Breast epithelium (tissue), 3 donors: ENCODE measurements around the gene ZNF331.

Source experiments
- CTCF ChIP-seq, 3 donors: fragments of 450-650 bp; IDR thresholded peaks; one replicate each; pipeline ENCODE4 v1.5.1; 2016 to 2017; ENCODE audit warnings: antibody characterized with exemption in 3 of 3, mild to moderate bottlenecking in 3 of 3, moderate library complexity in 3 of 3
- POLR2A ChIP-seq: fragments of 450-650 bp; IDR thresholded peaks from one replicate; pipeline ENCODE4 v1.6.1; 2016; ENCODE audit warnings: antibody characterized with exemption, mild to moderate bottlenecking, moderate library complexity

DNA sequence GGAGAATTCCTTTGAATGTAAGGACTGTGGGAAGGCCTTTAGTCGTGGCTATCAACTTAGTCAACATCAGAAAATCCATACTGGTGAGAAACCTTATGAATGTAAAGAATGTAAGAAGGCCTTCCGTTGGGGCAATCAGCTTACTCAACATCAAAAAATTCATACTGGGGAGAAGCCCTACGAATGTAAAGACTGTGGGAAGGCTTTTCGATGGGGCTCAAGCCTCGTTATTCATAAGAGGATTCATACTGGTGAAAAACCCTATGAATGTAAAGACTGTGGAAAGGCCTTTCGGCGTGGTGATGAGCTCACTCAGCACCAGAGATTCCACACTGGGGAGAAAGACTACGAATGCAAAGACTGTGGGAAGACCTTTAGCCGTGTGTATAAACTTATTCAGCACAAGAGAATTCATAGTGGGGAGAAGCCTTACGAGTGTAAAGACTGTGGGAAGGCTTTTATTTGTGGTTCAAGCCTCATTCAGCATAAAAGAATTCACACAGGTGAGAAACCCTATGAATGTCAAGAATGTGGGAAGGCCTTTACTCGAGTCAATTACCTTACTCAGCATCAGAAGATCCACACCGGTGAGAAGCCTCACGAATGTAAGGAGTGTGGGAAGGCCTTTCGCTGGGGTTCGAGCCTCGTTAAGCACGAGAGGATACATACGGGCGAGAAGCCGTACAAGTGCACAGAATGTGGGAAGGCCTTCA is 39.2 kb downstream of the ZNF331 start:
- TF ChIP-seq POLR2A: no peak
- TF ChIP-seq CTCF (IDR thresholded peaks at IDR 0.05): no peak
